Activated naive CD8-positive, alpha-beta T cell treated with anti-CD3 and anti-CD28 coated beads for 36 hours (primary cell): ENCODE measurements around the gene KIAA1586. TPM values are rescaled to one million over a fixed set of nuclear protein-coding genes. Genes with fewer than 3 reads are reported as not detected.
"Not testable (repeated sequence)": the region's sequence is repeated elsewhere in the genome, so short reads cannot be mapped to it uniquely, and the experiment has no call there.

Experiments
- DNase-seq: peaks from one replicate; pipeline ENCODE4 v3.0.0; 2021
- H3K27ac Mint-ChIP-seq: one replicate; pipeline ENCODE4 v1.8.0; 2022; ENCODE audit warnings: mild to moderate bottlenecking, moderate library complexity, mixed read lengths
- H3K27me3 Mint-ChIP-seq: one replicate; pipeline ENCODE4 v1.8.0; 2022; ENCODE audit warnings: mild to moderate bottlenecking, mixed read lengths
- H3K36me3 Mint-ChIP-seq: one replicate; pipeline ENCODE4 v1.8.0; 2021; ENCODE audit warnings: mild to moderate bottlenecking, mixed read lengths
- H3K4me1 Mint-ChIP-seq: one replicate; pipeline ENCODE4 v1.8.0; 2021; ENCODE audit warnings: mixed read lengths
- H3K4me3 Mint-ChIP-seq: one replicate; pipeline ENCODE4 v1.8.0; 2022; ENCODE audit warnings: mild to moderate bottlenecking, moderate library complexity, mixed read lengths
- H3K9me3 Mint-ChIP-seq: one replicate; pipeline ENCODE4 v1.8.0; 2022; ENCODE audit warnings: mixed read lengths
- total RNA-seq, 2 experiments: library from RNA; stranded (reverse); gene quantifications; one replicate each; pipeline ENCODE4 v1.2.3, GENCODE V29; 2021

The KIAA1586 gene
- 10 to 100 TPM; 15.9 to 17.1 TPM for total RNA-seq

- Mint-ChIP-seq H3K27ac (peak within 1 kb of the TSS; percentile 85), H3K4me3 (peak within 1 kb of the TSS; percentile 88), H3K27me3 (peaks cover 28% of the 10 kb centered on the region), H3K36me3 (peaks cover 28% of the 10 kb centered on the region), H3K4me1 (peaks cover 26% of the 10 kb centered on the region)
- not testable (repeated sequence) for H3K9me3 Mint-ChIP-seq
- DNase-seq: peak; percentile 88
Measured at GRCh38 chr6:57046332-57047256, at the start of gene KIAA1586. KIAA1586 (plus strand) TSS chr6:57046693; CDS start chr6:57046756, 63 bp downstream.

- Mint-ChIP-seq H3K9me3 (peaks cover 2% of the 10 kb centered on the region), H3K36me3 (peaks cover 2% of the 10 kb centered on the region), H3K4me1 (no peaks in the 10 kb centered on the region), H3K27ac (no peak overlapping the region), H3K4me3 (no peak overlapping the region), H3K27me3 (peaks cover 4% of the 10 kb centered on the region)
- DNase-seq: no peak
Measured at GRCh38 chr6:56999049-56999448, 47.4 kb upstream of the KIAA1586 start.

GRCh38 chr6:56999748-57000147, 46.7 kb upstream of the KIAA1586 start:
- H3K27me3 Mint-ChIP-seq, H3K4me1 Mint-ChIP-seq, H3K4me3 Mint-ChIP-seq, H3K9me3 Mint-ChIP-seq, H3K36me3 Mint-ChIP-seq, H3K27ac Mint-ChIP-seq, DNase-seq: not testable (repeated sequence)

GRCh38 chr6:57002197-57002596, 44.3 kb upstream of the KIAA1586 start:
- no peak overlapping the region for H3K27ac Mint-ChIP-seq
- no peak for DNase-seq
- no peaks in the 10 kb centered on the region for H3K27me3 Mint-ChIP-seq
- no peak overlapping the region for H3K4me3 Mint-ChIP-seq
- H3K9me3 Mint-ChIP-seq: peaks cover 2% of the 10 kb centered on the region
- H3K36me3 Mint-ChIP-seq: peaks cover 2% of the 10 kb centered on the region
- H3K4me1 Mint-ChIP-seq: no peaks in the 10 kb centered on the region

- H3K27me3 Mint-ChIP-seq: no peaks in the 10 kb centered on the region
- no peaks in the 10 kb centered on the region for H3K9me3 Mint-ChIP-seq
- H3K36me3 Mint-ChIP-seq: no peaks in the 10 kb centered on the region
- H3K27ac Mint-ChIP-seq: no peak overlapping the region
- no peak for DNase-seq
- H3K4me3 Mint-ChIP-seq: no peak overlapping the region
- H3K4me1 Mint-ChIP-seq: no peaks in the 10 kb centered on the region
Measured at GRCh38 chr6:57004292-57004691, 42.2 kb upstream of the KIAA1586 start.

GRCh38 chr6:57006101-57006500, 40.4 kb upstream of the KIAA1586 start:
- peaks cover 4% of the 10 kb centered on the region for H3K27me3 Mint-ChIP-seq
- no peak overlapping the region for H3K27ac Mint-ChIP-seq
- no peaks in the 10 kb centered on the region for H3K4me1 Mint-ChIP-seq
- no peak for DNase-seq
- H3K9me3 Mint-ChIP-seq: no peaks in the 10 kb centered on the region
- no peak overlapping the region for H3K4me3 Mint-ChIP-seq
- no peaks in the 10 kb centered on the region for H3K36me3 Mint-ChIP-seq

- H3K27ac Mint-ChIP-seq, H3K36me3 Mint-ChIP-seq, H3K4me3 Mint-ChIP-seq, H3K27me3 Mint-ChIP-seq, H3K9me3 Mint-ChIP-seq, DNase-seq, H3K4me1 Mint-ChIP-seq: not testable (repeated sequence)
Measured at GRCh38 chr6:57008069-57008468, 38.4 kb upstream of the KIAA1586 start.

GRCh38 chr6:57013521-57013926, 33.0 kb upstream of the KIAA1586 start:
- Mint-ChIP-seq H3K27me3 (peaks cover 7% of the 10 kb centered on the region), H3K36me3 (no peaks in the 10 kb centered on the region), H3K4me1 (no peaks in the 10 kb centered on the region), H3K27ac (no peak overlapping the region), H3K4me3 (no peak overlapping the region), H3K9me3 (no peaks in the 10 kb centered on the region)
- no peak for DNase-seq

GRCh38 chr6:57017069-57017468, 29.4 kb upstream of the KIAA1586 start:
- no peak for DNase-seq
- Mint-ChIP-seq H3K4me3 (no peak overlapping the region), H3K27ac (no peak overlapping the region), H3K27me3 (peaks cover 3% of the 10 kb centered on the region), H3K36me3 (no peaks in the 10 kb centered on the region), H3K9me3 (no peaks in the 10 kb centered on the region), H3K4me1 (no peaks in the 10 kb centered on the region)

GRCh38 chr6:57017841-57018240, 28.7 kb upstream of the KIAA1586 start:
- Mint-ChIP-seq H3K4me3 (no peak overlapping the region), H3K36me3 (no peaks in the 10 kb centered on the region), H3K27me3 (peaks cover 3% of the 10 kb centered on the region), H3K27ac (no peak overlapping the region), H3K4me1 (no peaks in the 10 kb centered on the region), H3K9me3 (no peaks in the 10 kb centered on the region)
- DNase-seq: no peak

- Mint-ChIP-seq H3K27me3 (peaks cover 3% of the 10 kb centered on the region), H3K4me1 (no peaks in the 10 kb centered on the region), H3K36me3 (no peaks in the 10 kb centered on the region), H3K9me3 (peaks cover 2% of the 10 kb centered on the region), H3K27ac (no peak overlapping the region), H3K4me3 (no peak overlapping the region)
- DNase-seq: no peak
Measured at GRCh38 chr6:57019434-57019833, 27.1 kb upstream of the KIAA1586 start.

GRCh38 chr6:57021086-57021720, 25.3 kb upstream of the KIAA1586 start:
- H3K36me3 Mint-ChIP-seq: peaks cover 2% of the 10 kb centered on the region
- H3K27me3 Mint-ChIP-seq: no peaks in the 10 kb centered on the region

GRCh38 chr6:57024321-57024720, 22.2 kb upstream of the KIAA1586 start:
- H3K9me3 Mint-ChIP-seq: peaks cover 16% of the 10 kb centered on the region
- peaks cover 7% of the 10 kb centered on the region for H3K27me3 Mint-ChIP-seq
- H3K4me3 Mint-ChIP-seq: no peak overlapping the region
- no peak overlapping the region for H3K27ac Mint-ChIP-seq
- no peak for DNase-seq
- no peaks in the 10 kb centered on the region for H3K4me1 Mint-ChIP-seq
- peaks cover 2% of the 10 kb centered on the region for H3K36me3 Mint-ChIP-seq

More at GRCh38 chr6:57021086-57021720, 25.3 kb upstream of the KIAA1586 start:
- H3K4me1 Mint-ChIP-seq: no peaks in the 10 kb centered on the region
- H3K9me3 Mint-ChIP-seq: peaks cover 16% of the 10 kb centered on the region
- no peak for DNase-seq
- no peak overlapping the region for H3K27ac Mint-ChIP-seq
- no peak overlapping the region for H3K4me3 Mint-ChIP-seq

GRCh38 chr6:57024775-57025174, 21.7 kb upstream of the KIAA1586 start:
- peaks cover 11% of the 10 kb centered on the region for H3K27me3 Mint-ChIP-seq
- DNase-seq: no peak
- H3K4me3 Mint-ChIP-seq: no peak overlapping the region
- peaks cover 16% of the 10 kb centered on the region for H3K9me3 Mint-ChIP-seq
- no peaks in the 10 kb centered on the region for H3K4me1 Mint-ChIP-seq
- H3K36me3 Mint-ChIP-seq: peaks cover 2% of the 10 kb centered on the region
- H3K27ac Mint-ChIP-seq: no peak overlapping the region

GRCh38 chr6:57026001-57026400, 20.5 kb upstream of the KIAA1586 start:
- Mint-ChIP-seq H3K27me3 (peaks cover 12% of the 10 kb centered on the region), H3K9me3 (peaks cover 16% of the 10 kb centered on the region), H3K4me1 (no peaks in the 10 kb centered on the region), H3K27ac (no peak overlapping the region), H3K4me3 (no peak overlapping the region), H3K36me3 (peaks cover 2% of the 10 kb centered on the region)
- no peak for DNase-seq
